CD4-positive, alpha-beta T cell (primary cell): ENCODE measurements around the gene VAV2. TPM values are rescaled to one million over a fixed set of nuclear protein-coding genes. Genes with fewer than 3 reads are reported as not detected.

Source experiments
- ATAC-seq: fragments of 200-7000 bp; cut with Tn5 transposase; one replicate; pipeline ENCODE4 v1.10.0; 2022; ENCODE audit warnings: mild to moderate bottlenecking; ENCODE audit not compliant: poor library complexity
- CTCF ChIA-PET: fragments of 350-600 bp; sonication (Branson Sonifier 250); formaldehyde crosslinking; loops from one replicate; lab custom pipeline; 2021; ENCODE audit warnings: antibody characterized with exemption, inconsistent platforms; lab: Charles Lee
- POLR2A ChIA-PET: fragments of 350-600 bp; sonication (Branson Sonifier 250); formaldehyde crosslinking; loops from one replicate; lab custom pipeline; 2021; ENCODE audit warnings: antibody characterized with exemption, inconsistent platforms; lab: Charles Lee
- DNase-seq, 14 experiments: peaks; one replicate each; pipeline ENCODE4 v3.0.0-alpha.2; 2013 to 2020; ENCODE audit warnings: mixed read lengths in 2 of 14
- H3K27ac ChIP-seq, 2 donors: one replicate each; pipeline versions ENCODE4 v1.5.1 to v1.7.0; 2013; ENCODE audit warnings: low read length in 2 of 2, low read depth in 1 of 2, mild to moderate bottlenecking in 1 of 2
- H3K27me3 ChIP-seq, 2 experiments: 1 replicate in 1 of 2; 2 replicates in 1 of 2; pipeline versions ENCODE4 v1.6.1 to v1.7.0; 2013; ENCODE audit warnings: low read length in 2 of 2, control low read depth in 1 of 2, mild to moderate bottlenecking in 1 of 2, moderate library complexity in 1 of 2; ENCODE audit not compliant: insufficient read depth in 2 of 2, control insufficient read depth in 1 of 2
- H3K36me3 ChIP-seq: one replicate; pipeline ENCODE4 v1.6.1; 2013; ENCODE audit warnings: low read length, control low read depth; ENCODE audit not compliant: insufficient read depth
- H3K4me1 ChIP-seq: one replicate; pipeline ENCODE4 v1.6.1; 2013; ENCODE audit warnings: low read length, control low read depth; ENCODE audit not compliant: insufficient read depth
- H3K4me3 ChIP-seq: one replicate; pipeline ENCODE4 v1.5.1; 2013; ENCODE audit warnings: mild to moderate bottlenecking, low read length, moderate library complexity
- H3K9me3 ChIP-seq, 2 experiments: 1 replicate in 1 of 2; 2 replicates in 1 of 2; pipeline versions ENCODE4 v1.6.1 to v1.7.0; 2013; ENCODE audit warnings: low read length in 2 of 2, mild to moderate bottlenecking in 2 of 2, control low read depth in 1 of 2, moderate library complexity in 1 of 2; ENCODE audit not compliant: control insufficient read depth in 1 of 2, insufficient read depth in 1 of 2
- H3K27ac Mint-ChIP-seq: one replicate; pipeline ENCODE4 v1.8.0; 2020; ENCODE audit warnings: mixed read lengths
- H3K27me3 Mint-ChIP-seq: one replicate; pipeline ENCODE4 v1.8.0; 2021; ENCODE audit warnings: mixed read lengths
- H3K36me3 Mint-ChIP-seq: one replicate; pipeline ENCODE4 v1.8.0; 2021; ENCODE audit warnings: low read depth, mixed read lengths
- H3K4me1 Mint-ChIP-seq: one replicate; pipeline ENCODE4 v1.8.0; 2021; ENCODE audit warnings: low read depth, mixed read lengths
- H3K4me3 Mint-ChIP-seq: one replicate; pipeline ENCODE4 v1.8.0; 2020; ENCODE audit warnings: mild to moderate bottlenecking, mixed read lengths
- H3K9me3 Mint-ChIP-seq: one replicate; pipeline ENCODE4 v1.8.0; 2020; ENCODE audit warnings: mixed read lengths
- intact Hi-C, 2 experiments: fragments of 100-400 bp; cut with DNase I in 1 of 2; cut with micrococcal nuclease in 1 of 2; formaldehyde crosslinking; loops; one replicate each; pipeline versions ENCODE4 v1.15.1 to v1.9.0; 2023 to 2025; cut with DNase I, micrococcal nuclease
- total RNA-seq, 174 experiments: library from RNA in 2 of 174; stranded (reverse) in 2 of 174; gene quantifications; one replicate each; pipeline ENCODE4 v1.2.3 and lab custom pipeline; 2021 to 2026
- TF ChIP-seq, protein P1 (sequence below): fragments of 200-600 bp; IDR thresholded peaks from one replicate; pipeline ENCODE4 v1.8.0; 2022; ENCODE audit warnings: antibody characterized with exemption, mild to moderate bottlenecking

The VAV2 gene
- total RNA-seq, 2 experiments from 2014 or later = 1.6 to 1.7 TPM

DNA sequence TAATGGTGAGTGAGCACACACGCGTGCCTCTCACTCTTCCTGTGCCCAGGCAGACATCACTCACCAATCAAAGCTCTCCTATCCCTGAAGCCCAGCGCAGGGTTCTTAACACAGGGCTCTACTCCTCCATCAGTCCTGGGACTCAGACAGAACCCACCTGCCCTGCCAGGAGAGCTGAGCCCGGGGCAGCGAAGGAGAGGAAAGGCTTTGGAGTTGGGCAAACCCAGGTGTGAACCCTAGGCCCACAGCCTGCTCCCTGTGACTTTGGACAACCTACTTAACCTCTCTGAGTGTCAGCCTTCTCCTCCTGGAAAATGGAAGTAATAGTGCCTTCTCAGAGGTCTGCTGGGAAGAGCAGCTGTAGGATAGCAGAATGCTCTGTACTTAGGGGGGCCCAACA is 155.3 kb downstream of the VAV2 start:
- Mint-ChIP-seq H3K36me3 (no peaks in the 10 kb centered on the region), H3K4me3 (no peak overlapping the region), H3K4me1 (no peaks in the 10 kb centered on the region), H3K9me3 (no peaks in the 10 kb centered on the region), H3K27me3 (peaks cover 3% of the 10 kb centered on the region), H3K27ac (no peak overlapping the region)
- intact Hi-C loops = no loop called here
- DNase-seq (no peak), ATAC-seq (no peak)
- Histone ChIP-seq H3K36me3 (no peaks in the 10 kb centered on the region), H3K4me1 (no peaks in the 10 kb centered on the region), H3K4me3 (no peak overlapping the region), H3K27ac (no peak overlapping the region), H3K27me3 (no peaks in the 10 kb centered on the region), H3K9me3 (no peaks in the 10 kb centered on the region)
- ChIA-PET POLR2A (no interaction called here), CTCF (no interaction called here)
- TF ChIP-seq, protein P1, sequence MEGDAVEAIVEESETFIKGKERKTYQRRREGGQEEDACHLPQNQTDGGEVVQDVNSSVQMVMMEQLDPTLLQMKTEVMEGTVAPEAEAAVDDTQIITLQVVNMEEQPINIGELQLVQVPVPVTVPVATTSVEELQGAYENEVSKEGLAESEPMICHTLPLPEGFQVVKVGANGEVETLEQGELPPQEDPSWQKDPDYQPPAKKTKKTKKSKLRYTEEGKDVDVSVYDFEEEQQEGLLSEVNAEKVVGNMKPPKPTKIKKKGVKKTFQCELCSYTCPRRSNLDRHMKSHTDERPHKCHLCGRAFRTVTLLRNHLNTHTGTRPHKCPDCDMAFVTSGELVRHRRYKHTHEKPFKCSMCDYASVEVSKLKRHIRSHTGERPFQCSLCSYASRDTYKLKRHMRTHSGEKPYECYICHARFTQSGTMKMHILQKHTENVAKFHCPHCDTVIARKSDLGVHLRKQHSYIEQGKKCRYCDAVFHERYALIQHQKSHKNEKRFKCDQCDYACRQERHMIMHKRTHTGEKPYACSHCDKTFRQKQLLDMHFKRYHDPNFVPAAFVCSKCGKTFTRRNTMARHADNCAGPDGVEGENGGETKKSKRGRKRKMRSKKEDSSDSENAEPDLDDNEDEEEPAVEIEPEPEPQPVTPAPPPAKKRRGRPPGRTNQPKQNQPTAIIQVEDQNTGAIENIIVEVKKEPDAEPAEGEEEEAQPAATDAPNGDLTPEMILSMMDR = no peak

DNA sequence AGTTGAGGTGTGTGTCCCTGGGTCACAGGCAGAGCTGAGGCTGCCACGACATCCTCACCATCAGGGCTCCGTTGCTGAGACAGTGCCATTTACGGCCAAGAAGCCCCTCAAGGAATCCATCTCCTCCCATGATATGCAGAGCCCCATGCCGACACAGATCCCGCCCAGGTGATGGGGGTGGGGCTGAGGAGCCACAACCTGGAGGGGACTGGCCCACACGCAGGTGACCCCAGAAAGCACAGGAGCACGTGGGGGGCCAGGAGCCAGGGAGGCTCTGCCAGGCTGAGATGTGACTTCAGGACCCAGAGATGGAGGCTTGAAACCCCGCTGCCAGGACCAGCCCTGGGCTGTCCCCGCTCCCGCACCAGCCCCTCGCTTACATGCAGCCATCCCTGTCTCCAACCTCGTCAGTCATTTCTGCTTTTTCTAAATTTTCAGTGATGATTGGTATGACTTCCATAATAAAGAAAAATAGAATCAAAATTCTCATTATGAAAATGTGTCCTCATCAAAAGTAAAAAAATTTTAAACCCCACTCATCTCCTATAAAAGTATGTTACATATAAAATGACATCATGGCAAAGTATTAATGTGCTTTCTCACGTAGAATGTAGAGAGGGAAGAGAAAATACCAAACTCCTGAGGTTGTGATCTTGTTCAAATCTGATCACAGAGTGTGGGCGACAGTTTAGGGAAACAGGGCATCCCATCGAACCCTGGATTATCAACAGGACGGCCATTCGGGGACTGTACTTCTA is 155.9 kb downstream of the VAV2 start:
- no peaks in the 10 kb centered on the region for H3K27me3 ChIP-seq
- no peak for DNase-seq
- H3K9me3 ChIP-seq = no peaks in the 10 kb centered on the region
- no peak for ATAC-seq
- no peaks in the 10 kb centered on the region for H3K4me1 ChIP-seq
- H3K27ac Mint-ChIP-seq = no peak overlapping the region
- no peaks in the 10 kb centered on the region for H3K9me3 Mint-ChIP-seq
- no peaks in the 10 kb centered on the region for H3K4me1 Mint-ChIP-seq
- peaks cover under 1% of the 10 kb centered on the region for H3K27me3 Mint-ChIP-seq
- no peak overlapping the region for H3K4me3 Mint-ChIP-seq
- intact Hi-C loops = no loop called here
- H3K36me3 ChIP-seq = no peaks in the 10 kb centered on the region
- no peaks in the 10 kb centered on the region for H3K36me3 Mint-ChIP-seq
- TF ChIP-seq, protein P1 = no peak
- H3K27ac ChIP-seq = no peak overlapping the region
- ChIA-PET CTCF (no interaction called here), POLR2A (no interaction called here)
- H3K4me3 ChIP-seq = no peak overlapping the region

DNA sequence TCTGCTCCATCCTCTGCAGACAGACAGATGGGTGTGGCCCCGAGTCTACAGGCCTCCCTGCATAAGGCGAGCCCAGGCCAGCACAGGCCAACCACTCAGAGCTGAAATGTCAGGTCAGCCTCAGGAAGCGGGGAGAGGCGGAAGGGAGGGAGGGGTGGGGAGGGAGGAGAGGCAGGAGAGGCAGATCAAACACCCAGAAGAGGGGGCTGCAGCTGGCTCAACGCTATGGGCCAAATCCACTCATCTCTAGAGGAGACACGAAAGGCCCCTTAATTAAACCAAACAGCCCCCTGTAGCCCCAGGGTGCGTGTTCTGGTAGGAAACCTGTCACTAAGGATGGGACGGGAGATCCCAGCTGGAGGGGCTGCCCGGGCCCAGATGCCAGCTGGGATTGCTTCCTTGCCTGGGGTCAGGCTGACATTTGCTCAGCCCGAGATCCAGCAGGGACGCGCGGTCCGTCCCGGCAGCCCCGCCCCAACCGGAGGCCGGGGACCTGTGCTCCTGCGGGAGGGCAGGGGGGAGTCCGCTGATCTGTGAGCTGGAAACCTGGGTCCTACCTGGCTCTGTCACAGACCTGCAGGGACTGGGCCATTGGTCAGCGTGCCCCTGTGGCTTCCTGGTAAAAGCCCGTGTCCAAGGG is 156.7 kb downstream of the VAV2 start:
- Histone ChIP-seq H3K27me3 (no peaks in the 10 kb centered on the region), H3K36me3 (no peaks in the 10 kb centered on the region), H3K4me1 (no peaks in the 10 kb centered on the region), H3K4me3 (no peak overlapping the region), H3K9me3 (no peaks in the 10 kb centered on the region), H3K27ac (no peak overlapping the region)
- ChIA-PET CTCF (no interaction called here), POLR2A (no interaction called here)
- Mint-ChIP-seq H3K4me3 (no peak overlapping the region), H3K36me3 (no peaks in the 10 kb centered on the region), H3K27ac (no peak overlapping the region), H3K4me1 (no peaks in the 10 kb centered on the region), H3K27me3 (no peaks in the 10 kb centered on the region), H3K9me3 (no peaks in the 10 kb centered on the region)
- TF ChIP-seq, protein P1 = no peak
- ATAC-seq (no peak), DNase-seq (no peak)
- intact Hi-C loops = no loop called here
